PC-3 (cell line): ENCODE results near the gene ROCK2. TPM values are rescaled to one million over a fixed set of nuclear protein-coding genes. Genes with fewer than 3 reads are reported as not detected.

Source experiments
- ATAC-seq: fragments of 200-7000 bp; cut with Tn5 transposase; 2 replicates; pipeline ENCODE4 v1.9.1; 2020; ENCODE audit warnings: mild to moderate bottlenecking, moderate library complexity
- BruUV-seq: library from RNA; stranded (reverse); fragments of 400-500 nt; replicated peaks from 2 replicates; lab custom pipeline; 2021; lab: Mats Ljungman, UMichigan
- CTCF ChIA-PET: fragments of 300-600 bp; sonication (Branson Sonifier 250); formaldehyde crosslinking; loops from one replicate; lab custom pipeline; 2022; ENCODE audit warnings: antibody characterized with exemption; lab: Charles Lee
- POLR2A ChIA-PET: fragments of 300-600 bp; sonication (Branson Sonifier 250); formaldehyde crosslinking; loops from one replicate; lab custom pipeline; 2022; ENCODE audit warnings: antibody characterized with exemption; ENCODE audit not compliant: unreplicated experiment; lab: Charles Lee
- DNase-seq: peaks from one replicate; pipeline ENCODE4 v3.0.0-alpha.2; 2015
- H2AFZ ChIP-seq: fragments of 300-600 bp; sonication (generic); 2 replicates; pipeline ENCODE4 v1.6.0; 2016; ENCODE audit warnings: antibody characterized with exemption, low read length
- H3F3A ChIP-seq: fragments of 300-600 bp; sonication (generic); one replicate; pipeline ENCODE4 v1.6.0; 2017; ENCODE audit warnings: antibody characterized with exemption, low read length, control low read depth, mild to moderate bottlenecking; ENCODE audit not compliant: unreplicated experiment
- H3K27ac ChIP-seq: fragments of 300-600 bp; sonication (generic); 2 replicates; pipeline ENCODE4 v1.5.1; 2016; ENCODE audit warnings: mild to moderate bottlenecking, low read length
- H3K27me3 ChIP-seq: fragments of 300-600 bp; sonication (generic); 2 replicates; pipeline ENCODE4 v1.6.1; 2016; ENCODE audit warnings: low read length, mixed read lengths
- H3K36me3 ChIP-seq: fragments of 300-600 bp; sonication (generic); 2 replicates; pipeline ENCODE4 v1.6.1; 2016; ENCODE audit warnings: low read depth, mixed run types, low read length, mixed read lengths
- H3K4me1 ChIP-seq: fragments of 300-600 bp; sonication (generic); 2 replicates; pipeline ENCODE4 v1.5.1; 2016; ENCODE audit warnings: low read length; ENCODE audit not compliant: insufficient read depth
- H3K4me2 ChIP-seq: fragments of 300-600 bp; sonication (generic); 2 replicates; pipeline ENCODE4 v1.6.0; 2016; ENCODE audit warnings: low read length
- H3K4me3 ChIP-seq: fragments of 300-600 bp; sonication (generic); 2 replicates; pipeline ENCODE4 v1.5.1; 2016; ENCODE audit warnings: mild to moderate bottlenecking, low read length, mixed read lengths
- H3K79me2 ChIP-seq: fragments of 300-600 bp; sonication (generic); 2 replicates; pipeline ENCODE4 v1.6.1; 2017; ENCODE audit warnings: low read length, mixed read lengths
- H3K9ac ChIP-seq: fragments of 300-600 bp; sonication (generic); 2 replicates; pipeline ENCODE4 v1.6.0; 2016; ENCODE audit warnings: mild to moderate bottlenecking, low read length
- H3K9me2 ChIP-seq: fragments of 300-600 bp; sonication (generic); replicated peaks from 2 replicates; pipeline ENCODE4 v1.6.1; 2016; ENCODE audit warnings: mixed run types, low read length, mixed read lengths
- H3K9me3 ChIP-seq: fragments of 300-600 bp; sonication (generic); 2 replicates; pipeline ENCODE4 v1.6.1; 2016; ENCODE audit warnings: low read length, mixed read lengths
- H4K20me1 ChIP-seq: fragments of 300-600 bp; sonication (generic); 2 replicates; pipeline ENCODE4 v1.6.1; 2016; ENCODE audit warnings: low read length, mixed read lengths
- EZH2 ChIP-seq: fragments of 300-600 bp; sonication (generic); IDR thresholded peaks from one replicate; pipeline ENCODE4 v1.6.1; 2017; ENCODE audit warnings: antibody characterized with exemption, mild to moderate bottlenecking, low read length; ENCODE audit not compliant: unreplicated experiment
- EZH2phosphoT487 ChIP-seq: fragments of 300-600 bp; sonication (generic); IDR thresholded peaks from 2 replicates; pipeline ENCODE4 v1.6.1; 2018; ENCODE audit warnings: mild to moderate bottlenecking, antibody characterized with exemption, low read length, borderline replicate concordance
- intact Hi-C: fragments of 100-400 bp; cut with micrococcal nuclease; formaldehyde crosslinking; loops from 2 replicates; pipeline ENCODE4 v1.9.0; 2023
- total RNA-seq: library from RNA; depleted of rRNA; stranded (reverse); fragments of >200 nt; gene quantifications from 2 replicates; pipeline ENCODE4 v1.2.3, GENCODE V29; 2014
- TF ChIP-seq, protein P1 (sequence below): fragments of 300-600 bp; sonication (generic); conservative IDR thresholded peaks from 2 replicates; pipeline ENCODE4 v1.5.1; 2017; ENCODE audit warnings: antibody characterized with exemption, low read depth, mild to moderate bottlenecking, low read length

ROCK2 gene
- total RNA-seq, 1 experiment from 2014 or later: 35.3 TPM

- H3K27ac ChIP-seq: no peak overlapping the region
- no peaks in the 10 kb centered on the region for H3F3A ChIP-seq
- ChIA-PET CTCF (no interaction called here), POLR2A (interaction anchor here (0.5 kb wide), 1 partner anchor 14 kb away, joined by 3 read pairs; no protein-coding TSS in a partner anchor)
- DNase-seq: no peak
- H3K4me2 ChIP-seq: no peak overlapping the region
- no peak overlapping the region for H3K9ac ChIP-seq
- H3K36me3 ChIP-seq: peaks cover 5% of the 10 kb centered on the region; the same call in 1 of the 2 replicates
- H3K27me3 ChIP-seq: no peaks in the 10 kb centered on the region
- no peaks in the 10 kb centered on the region for H3K9me3 ChIP-seq
- intact Hi-C loops: no loop called here
- H3K9me2 ChIP-seq: no peaks in the 10 kb centered on the region
- no peak overlapping the region for H3K4me3 ChIP-seq
- no peaks in the 10 kb centered on the region for H3K4me1 ChIP-seq
- no peak for ATAC-seq
- no peak overlapping the region for H2AFZ ChIP-seq
- no peaks in the 10 kb centered on the region for H4K20me1 ChIP-seq
- no TSS peak for BruUV-seq
- H3K79me2 ChIP-seq: 0 out of 2 replicates have a peak, but pooled peaks cover 14% of the 10 kb centered on the region
- no peak for TF ChIP-seq EZH2phosphoT487
- no peak for TF ChIP-seq EZH2
- TF ChIP-seq, protein P1, sequence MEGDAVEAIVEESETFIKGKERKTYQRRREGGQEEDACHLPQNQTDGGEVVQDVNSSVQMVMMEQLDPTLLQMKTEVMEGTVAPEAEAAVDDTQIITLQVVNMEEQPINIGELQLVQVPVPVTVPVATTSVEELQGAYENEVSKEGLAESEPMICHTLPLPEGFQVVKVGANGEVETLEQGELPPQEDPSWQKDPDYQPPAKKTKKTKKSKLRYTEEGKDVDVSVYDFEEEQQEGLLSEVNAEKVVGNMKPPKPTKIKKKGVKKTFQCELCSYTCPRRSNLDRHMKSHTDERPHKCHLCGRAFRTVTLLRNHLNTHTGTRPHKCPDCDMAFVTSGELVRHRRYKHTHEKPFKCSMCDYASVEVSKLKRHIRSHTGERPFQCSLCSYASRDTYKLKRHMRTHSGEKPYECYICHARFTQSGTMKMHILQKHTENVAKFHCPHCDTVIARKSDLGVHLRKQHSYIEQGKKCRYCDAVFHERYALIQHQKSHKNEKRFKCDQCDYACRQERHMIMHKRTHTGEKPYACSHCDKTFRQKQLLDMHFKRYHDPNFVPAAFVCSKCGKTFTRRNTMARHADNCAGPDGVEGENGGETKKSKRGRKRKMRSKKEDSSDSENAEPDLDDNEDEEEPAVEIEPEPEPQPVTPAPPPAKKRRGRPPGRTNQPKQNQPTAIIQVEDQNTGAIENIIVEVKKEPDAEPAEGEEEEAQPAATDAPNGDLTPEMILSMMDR: no peak
These were observed 115.7 kb downstream of the ROCK2 start for GRCh38 chr2:11228692-11229091.

- intact Hi-C loops: no loop called here
- TF ChIP-seq EZH2phosphoT487: no peak
- TF ChIP-seq, protein P1: no peak
- TF ChIP-seq EZH2: no peak
These were observed 116.8 kb downstream of the ROCK2 start for GRCh38 chr2:11227595-11227994.

DNA sequence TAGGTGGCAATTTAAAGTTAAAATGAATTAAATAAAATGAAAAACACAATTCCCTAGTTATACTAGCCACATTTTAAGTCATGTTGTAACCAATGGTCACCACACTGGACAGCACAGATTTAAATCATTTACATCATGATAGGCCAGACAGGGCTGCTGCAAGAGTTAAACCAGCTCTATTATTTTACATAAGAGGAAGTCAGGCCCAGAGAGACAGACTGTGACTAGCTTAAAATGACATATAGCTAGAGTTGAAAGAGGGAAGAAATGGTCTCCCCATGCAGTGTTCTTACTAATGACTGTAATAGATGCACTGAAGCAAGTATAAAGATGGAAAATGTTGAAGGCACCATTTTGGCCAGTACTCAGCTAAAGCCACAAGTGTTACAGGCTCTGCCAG lies 119.5 kb downstream of the ROCK2 start:
- Histone ChIP-seq H2AFZ (no peak overlapping the region), H3K79me2 (0 out of 2 replicates have a peak, but pooled peaks cover 8% of the 10 kb centered on the region), H3K4me3 (no peak overlapping the region), H3K9me2 (no peaks in the 10 kb centered on the region), H3K4me2 (no peak overlapping the region), H3K4me1 (no peaks in the 10 kb centered on the region), H3F3A (no peaks in the 10 kb centered on the region), H3K9ac (no peak overlapping the region), H3K36me3 (peaks cover 18% of the 10 kb centered on the region; the same call in 1 of the 2 replicates), H3K9me3 (no peaks in the 10 kb centered on the region), H3K27me3 (no peaks in the 10 kb centered on the region), H4K20me1 (no peaks in the 10 kb centered on the region), H3K27ac (no peak overlapping the region)
- ChIA-PET CTCF (no interaction called here), POLR2A (no interaction called here)
- DNase-seq (no peak), ATAC-seq (no peak)
- TF ChIP-seq EZH2 (no peak), EZH2phosphoT487 (no peak)
- TF ChIP-seq, protein P1: no peak
- no TSS peak for BruUV-seq
- intact Hi-C loops: no loop called here

More at GRCh38 chr2:11227595-11227994, 116.8 kb downstream of the ROCK2 start:
- Histone ChIP-seq H3K27ac (no peak overlapping the region), H3K4me2 (no peak overlapping the region), H3K36me3 (peaks cover 9% of the 10 kb centered on the region; the same call in 1 of the 2 replicates), H3K9ac (no peak overlapping the region), H3K79me2 (0 out of 2 replicates have a peak, but pooled peaks cover 9% of the 10 kb centered on the region), H3K27me3 (no peaks in the 10 kb centered on the region), H2AFZ (no peak overlapping the region), H3F3A (no peaks in the 10 kb centered on the region), H3K4me1 (no peaks in the 10 kb centered on the region), H3K9me2 (no peaks in the 10 kb centered on the region), H3K4me3 (no peak overlapping the region), H4K20me1 (no peaks in the 10 kb centered on the region), H3K9me3 (no peaks in the 10 kb centered on the region)
- no TSS peak for BruUV-seq
- ChIA-PET POLR2A (no interaction called here), CTCF (no interaction called here)
- ATAC-seq (no peak), DNase-seq (no peak)
